ENCODE measurements around the gene NR1D1. TPM values are rescaled to one million over a fixed set of nuclear protein-coding genes. Genes with fewer than 3 reads are reported as not detected.

NR1D1 gene
- total and polyA plus RNA-seq, 2 of the 13 experiments (the other 11 are each of a cell fraction or from before 2014, with no cell fraction given): 2.1 to 2.7 TPM

DNA sequence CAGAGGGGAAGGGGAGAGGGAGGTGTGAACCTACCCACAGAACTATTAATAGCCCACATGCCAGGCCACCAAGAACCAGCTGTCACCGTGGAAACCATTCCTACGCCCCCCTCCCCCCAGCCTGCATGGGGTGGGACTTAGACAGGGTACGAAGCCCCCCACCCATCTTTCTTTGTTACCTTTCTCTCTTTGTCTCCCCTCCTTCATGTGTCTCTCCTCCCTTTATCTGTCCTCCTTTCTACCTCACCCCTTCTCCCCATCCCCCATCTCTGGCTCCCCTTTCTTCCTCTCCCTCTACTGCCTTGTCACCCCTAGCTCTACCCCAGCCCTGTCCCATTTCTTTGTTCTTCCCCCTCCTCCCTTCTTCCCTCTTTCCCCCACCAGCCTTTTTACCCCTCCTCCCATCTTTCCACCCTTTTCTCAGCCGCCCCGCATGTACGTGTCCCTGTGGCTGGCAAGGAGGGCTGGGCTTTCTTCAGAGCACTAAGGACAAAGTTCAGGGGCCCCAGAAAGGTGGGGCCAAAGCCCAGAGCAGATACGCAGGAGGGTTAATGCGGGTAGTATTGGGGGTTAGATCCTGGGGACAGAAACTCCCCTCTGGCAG, 29.6 kb downstream of the NR1D1 start (continued):
- TF ChIP-seq, protein P1, sequence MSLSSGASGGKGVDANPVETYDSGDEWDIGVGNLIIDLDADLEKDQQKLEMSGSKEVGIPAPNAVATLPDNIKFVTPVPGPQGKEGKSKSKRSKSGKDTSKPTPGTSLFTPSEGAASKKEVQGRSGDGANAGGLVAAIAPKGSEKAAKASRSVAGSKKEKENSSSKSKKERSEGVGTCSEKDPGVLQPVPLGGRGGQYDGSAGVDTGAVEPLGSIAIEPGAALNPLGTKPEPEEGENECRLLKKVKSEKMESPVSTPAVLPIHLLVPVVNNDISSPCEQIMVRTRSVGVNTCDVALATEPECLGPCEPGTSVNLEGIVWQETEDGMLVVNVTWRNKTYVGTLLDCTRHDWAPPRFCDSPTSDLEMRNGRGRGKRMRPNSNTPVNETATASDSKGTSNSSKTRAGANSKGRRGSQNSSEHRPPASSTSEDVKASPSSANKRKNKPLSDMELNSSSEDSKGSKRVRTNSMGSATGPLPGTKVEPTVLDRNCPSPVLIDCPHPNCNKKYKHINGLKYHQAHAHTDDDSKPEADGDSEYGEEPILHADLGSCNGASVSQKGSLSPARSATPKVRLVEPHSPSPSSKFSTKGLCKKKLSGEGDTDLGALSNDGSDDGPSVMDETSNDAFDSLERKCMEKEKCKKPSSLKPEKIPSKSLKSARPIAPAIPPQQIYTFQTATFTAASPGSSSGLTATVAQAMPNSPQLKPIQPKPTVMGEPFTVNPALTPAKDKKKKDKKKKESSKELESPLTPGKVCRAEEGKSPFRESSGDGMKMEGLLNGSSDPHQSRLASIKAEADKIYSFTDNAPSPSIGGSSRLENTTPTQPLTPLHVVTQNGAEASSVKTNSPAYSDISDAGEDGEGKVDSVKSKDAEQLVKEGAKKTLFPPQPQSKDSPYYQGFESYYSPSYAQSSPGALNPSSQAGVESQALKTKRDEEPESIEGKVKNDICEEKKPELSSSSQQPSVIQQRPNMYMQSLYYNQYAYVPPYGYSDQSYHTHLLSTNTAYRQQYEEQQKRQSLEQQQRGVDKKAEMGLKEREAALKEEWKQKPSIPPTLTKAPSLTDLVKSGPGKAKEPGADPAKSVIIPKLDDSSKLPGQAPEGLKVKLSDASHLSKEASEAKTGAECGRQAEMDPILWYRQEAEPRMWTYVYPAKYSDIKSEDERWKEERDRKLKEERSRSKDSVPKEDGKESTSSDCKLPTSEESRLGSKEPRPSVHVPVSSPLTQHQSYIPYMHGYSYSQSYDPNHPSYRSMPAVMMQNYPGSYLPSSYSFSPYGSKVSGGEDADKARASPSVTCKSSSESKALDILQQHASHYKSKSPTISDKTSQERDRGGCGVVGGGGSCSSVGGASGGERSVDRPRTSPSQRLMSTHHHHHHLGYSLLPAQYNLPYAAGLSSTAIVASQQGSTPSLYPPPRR (CRISPR knock-in tag; IDR thresholded peaks at IDR 0.05; ENCODE audit: borderline replicate concordance): no peak
- TF ChIP-seq, protein P2, sequence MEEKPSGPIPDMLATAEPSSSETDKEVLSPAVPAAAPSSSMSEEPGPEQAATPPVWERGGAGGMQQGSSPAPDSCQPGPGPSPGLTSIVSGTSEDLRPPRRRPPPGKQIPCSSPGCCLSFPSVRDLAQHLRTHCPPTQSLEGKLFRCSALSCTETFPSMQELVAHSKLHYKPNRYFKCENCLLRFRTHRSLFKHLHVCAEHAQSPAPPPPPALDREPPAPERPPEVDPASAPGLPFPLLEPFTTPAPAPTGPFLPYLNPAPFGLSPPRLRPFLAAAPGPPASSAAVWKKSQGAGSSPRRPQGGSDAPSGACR (CRISPR knock-in tag; IDR thresholded peaks at IDR 0.05): 0 out of 2 replicates have a peak, but pooled peaks have one; percentile 18
- TF ChIP-seq HIVEP1 (CRISPR knock-in tag; IDR thresholded peaks at IDR 0.05) (no peak), MEIS1 (CRISPR knock-in tag; IDR thresholded peaks at IDR 0.05; ENCODE audit: borderline replicate concordance) (no peak), ZNF496 (CRISPR knock-in tag; IDR thresholded peaks at IDR 0.05; ENCODE audit: insufficient replicate concordance) (no peak), CBX5 (CRISPR knock-in tag; IDR thresholded peaks at IDR 0.05; ENCODE audit: borderline replicate concordance) (no peak), SIN3A (IDR thresholded peaks at IDR 0.05; ENCODE audit: borderline replicate concordance, low read depth, low read length) (peak; percentile 41; the same call in 1 of the 2 replicates), TBX2 (CRISPR knock-in tag; IDR thresholded peaks at IDR 0.05; ENCODE audit: borderline replicate concordance) (no peak), GATAD1 (CRISPR knock-in tag; IDR thresholded peaks at IDR 0.05) (no peak), HMGA1 (CRISPR knock-in tag; conservative IDR thresholded peaks at IDR 0.05) (no peak), ELF3 (CRISPR knock-in tag; IDR thresholded peaks at IDR 0.05) (no peak), RBM22 (optimal IDR thresholded peaks at IDR 0.05; ENCODE audit: low read length) (no peak), SMARCC2 (IDR thresholded peaks at IDR 0.05) (no peak), ZNF343 (CRISPR knock-in tag; IDR thresholded peaks at IDR 0.05) (no peak), TEAD2 (CRISPR knock-in tag; IDR thresholded peaks at IDR 0.05) (no peak), ZNF766 (CRISPR knock-in tag; IDR thresholded peaks at IDR 0.05; ENCODE audit: borderline replicate concordance) (no peak), MAFK (conservative IDR thresholded peaks at IDR 0.05 in 1 of 2, IDR thresholded peaks at IDR 0.05 in 1 of 2; ENCODE audit: low read length in 2 of 2) (no peak), ZNF883 (CRISPR knock-in tag; IDR thresholded peaks at IDR 0.05; ENCODE audit: not compliant biosample characterization) (peak; percentile 2), ARNT2 (CRISPR knock-in tag; IDR thresholded peaks at IDR 0.05; ENCODE audit: low read depth) (no peak), MED1 (CRISPR knock-in tag; IDR thresholded peaks at IDR 0.05) (0 out of 2 replicates have a peak, but pooled peaks have one; percentile 16)
- TF ChIP-seq, protein P3, sequence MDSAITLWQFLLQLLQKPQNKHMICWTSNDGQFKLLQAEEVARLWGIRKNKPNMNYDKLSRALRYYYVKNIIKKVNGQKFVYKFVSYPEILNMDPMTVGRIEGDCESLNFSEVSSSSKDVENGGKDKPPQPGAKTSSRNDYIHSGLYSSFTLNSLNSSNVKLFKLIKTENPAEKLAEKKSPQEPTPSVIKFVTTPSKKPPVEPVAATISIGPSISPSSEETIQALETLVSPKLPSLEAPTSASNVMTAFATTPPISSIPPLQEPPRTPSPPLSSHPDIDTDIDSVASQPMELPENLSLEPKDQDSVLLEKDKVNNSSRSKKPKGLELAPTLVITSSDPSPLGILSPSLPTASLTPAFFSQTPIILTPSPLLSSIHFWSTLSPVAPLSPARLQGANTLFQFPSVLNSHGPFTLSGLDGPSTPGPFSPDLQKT (CRISPR knock-in tag; IDR thresholded peaks at IDR 0.05; ENCODE audit: borderline replicate concordance): no peak
- TF ChIP-seq, protein P4, sequence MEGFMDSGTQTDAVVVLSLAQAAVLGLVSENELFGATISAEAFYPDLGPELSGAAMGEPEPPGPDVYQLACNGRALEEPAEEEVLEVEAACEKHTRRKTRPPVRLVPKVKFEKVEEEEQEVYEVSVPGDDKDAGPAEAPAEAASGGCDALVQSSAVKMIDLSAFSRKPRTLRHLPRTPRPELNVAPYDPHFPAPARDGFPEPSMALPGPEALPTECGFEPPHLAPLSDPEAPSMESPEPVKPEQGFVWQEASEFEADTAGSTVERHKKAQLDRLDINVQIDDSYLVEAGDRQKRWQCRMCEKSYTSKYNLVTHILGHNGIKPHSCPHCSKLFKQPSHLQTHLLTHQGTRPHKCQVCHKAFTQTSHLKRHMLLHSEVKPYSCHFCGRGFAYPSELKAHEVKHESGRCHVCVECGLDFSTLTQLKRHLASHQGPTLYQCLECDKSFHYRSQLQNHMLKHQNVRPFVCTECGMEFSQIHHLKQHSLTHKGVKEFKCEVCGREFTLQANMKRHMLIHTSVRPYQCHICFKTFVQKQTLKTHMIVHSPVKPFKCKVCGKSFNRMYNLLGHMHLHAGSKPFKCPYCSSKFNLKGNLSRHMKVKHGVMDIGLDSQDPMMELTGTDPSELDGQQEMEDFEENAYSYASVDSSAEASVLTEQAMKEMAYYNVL (CRISPR knock-in tag; IDR thresholded peaks at IDR 0.05; ENCODE audit: borderline replicate concordance): 0 out of 2 replicates have a peak, but pooled peaks have one; percentile 29
